ENCODE measurements around the gene CALR.
"Not testable (repeated sequence)": the region's sequence is repeated elsewhere in the genome, so short reads cannot be mapped to it uniquely, and the experiment has no call there.

CALR gene

DNA sequence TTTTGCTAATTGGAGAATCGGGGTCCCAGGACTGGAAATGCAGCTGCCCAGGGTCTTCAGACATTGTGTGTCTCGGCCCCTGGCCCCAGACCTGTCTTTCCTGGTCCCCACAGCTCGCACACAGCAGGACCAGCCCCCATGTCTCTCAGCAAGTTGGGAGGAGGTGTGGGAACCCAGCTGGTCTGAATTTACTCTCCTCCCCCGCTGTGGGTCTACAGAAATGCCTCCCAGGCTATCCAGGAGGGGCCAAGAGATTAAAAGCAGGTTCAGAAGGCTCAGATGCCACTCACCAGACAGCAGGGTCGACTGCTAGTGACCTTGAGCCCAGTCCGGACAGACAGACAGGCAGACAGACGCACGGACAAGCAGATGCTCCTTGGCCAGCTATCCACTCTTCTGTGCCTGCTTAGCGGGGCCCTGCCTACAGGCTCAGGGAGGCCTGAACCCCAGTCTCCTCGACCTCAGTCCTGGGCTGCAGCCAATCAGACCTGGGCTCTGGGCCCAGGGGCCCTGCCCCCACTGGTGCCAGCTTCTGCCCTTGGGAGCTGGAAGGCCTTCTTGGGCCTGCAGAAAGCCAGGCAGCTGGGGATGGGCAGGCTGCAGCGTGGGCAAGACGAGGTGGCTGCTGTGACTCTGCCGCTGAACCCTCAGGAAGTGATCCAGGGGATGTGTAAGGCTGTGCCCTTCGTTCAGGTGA is 31.0 kb downstream of the CALR start, which contains the start of gene DAND5:
TSS of gene DAND5 (plus strand) at position 285 of the 697 bp plus-strand sequence. CDS start at position 370, 85 bp downstream.
- no peak within 1 kb of the TSS for H3K27ac ChIP-seq
- TF ChIP-seq, protein P1, sequence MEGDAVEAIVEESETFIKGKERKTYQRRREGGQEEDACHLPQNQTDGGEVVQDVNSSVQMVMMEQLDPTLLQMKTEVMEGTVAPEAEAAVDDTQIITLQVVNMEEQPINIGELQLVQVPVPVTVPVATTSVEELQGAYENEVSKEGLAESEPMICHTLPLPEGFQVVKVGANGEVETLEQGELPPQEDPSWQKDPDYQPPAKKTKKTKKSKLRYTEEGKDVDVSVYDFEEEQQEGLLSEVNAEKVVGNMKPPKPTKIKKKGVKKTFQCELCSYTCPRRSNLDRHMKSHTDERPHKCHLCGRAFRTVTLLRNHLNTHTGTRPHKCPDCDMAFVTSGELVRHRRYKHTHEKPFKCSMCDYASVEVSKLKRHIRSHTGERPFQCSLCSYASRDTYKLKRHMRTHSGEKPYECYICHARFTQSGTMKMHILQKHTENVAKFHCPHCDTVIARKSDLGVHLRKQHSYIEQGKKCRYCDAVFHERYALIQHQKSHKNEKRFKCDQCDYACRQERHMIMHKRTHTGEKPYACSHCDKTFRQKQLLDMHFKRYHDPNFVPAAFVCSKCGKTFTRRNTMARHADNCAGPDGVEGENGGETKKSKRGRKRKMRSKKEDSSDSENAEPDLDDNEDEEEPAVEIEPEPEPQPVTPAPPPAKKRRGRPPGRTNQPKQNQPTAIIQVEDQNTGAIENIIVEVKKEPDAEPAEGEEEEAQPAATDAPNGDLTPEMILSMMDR (IDR thresholded peaks at IDR 0.05): no peak
- TF ChIP-seq ZFX (IDR thresholded peaks at IDR 0.05; ENCODE audit: borderline replicate concordance): no peak

DNA sequence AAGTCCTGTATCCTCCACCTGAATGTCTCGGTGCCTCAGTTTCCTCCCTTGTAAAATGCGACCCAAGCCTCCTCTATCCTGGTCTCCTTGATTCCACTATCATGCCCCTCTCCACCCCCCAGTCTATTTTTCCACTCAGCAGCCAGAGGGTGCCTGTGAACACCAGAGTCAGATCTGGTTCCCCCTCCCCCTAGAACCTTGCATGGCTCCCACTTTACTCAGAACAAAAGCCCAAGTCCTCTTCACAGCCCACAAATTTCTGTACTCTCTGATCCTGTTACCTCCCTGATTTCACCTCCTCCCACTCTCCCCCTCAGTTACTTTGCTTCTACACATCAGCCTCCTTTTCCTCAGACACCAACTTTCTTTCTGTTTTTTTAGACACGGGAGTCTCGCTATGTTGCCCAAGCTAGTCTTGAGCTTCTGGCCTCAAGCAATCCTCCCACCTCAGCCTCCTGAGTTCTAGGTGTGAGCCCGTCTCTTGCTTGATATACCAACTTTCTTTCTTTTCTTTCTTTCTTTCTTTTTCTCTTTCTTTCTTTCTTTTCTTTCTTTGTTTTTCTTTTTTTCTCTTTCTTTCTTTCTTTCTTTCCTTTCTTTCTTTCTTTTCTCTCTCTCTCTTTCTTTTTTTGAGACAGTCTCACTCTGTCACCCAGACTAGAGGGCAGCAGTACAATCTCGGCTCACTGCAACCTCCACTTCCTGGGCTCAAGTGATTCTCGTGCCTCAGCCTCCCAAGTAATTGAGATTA is 31.8 kb downstream of the CALR start:
- H3K27ac ChIP-seq: no peak overlapping the region
- TF ChIP-seq ZFX (IDR thresholded peaks at IDR 0.05; ENCODE audit: borderline replicate concordance): no peak
- TF ChIP-seq, protein P1 (IDR thresholded peaks at IDR 0.05): no peak

DNA sequence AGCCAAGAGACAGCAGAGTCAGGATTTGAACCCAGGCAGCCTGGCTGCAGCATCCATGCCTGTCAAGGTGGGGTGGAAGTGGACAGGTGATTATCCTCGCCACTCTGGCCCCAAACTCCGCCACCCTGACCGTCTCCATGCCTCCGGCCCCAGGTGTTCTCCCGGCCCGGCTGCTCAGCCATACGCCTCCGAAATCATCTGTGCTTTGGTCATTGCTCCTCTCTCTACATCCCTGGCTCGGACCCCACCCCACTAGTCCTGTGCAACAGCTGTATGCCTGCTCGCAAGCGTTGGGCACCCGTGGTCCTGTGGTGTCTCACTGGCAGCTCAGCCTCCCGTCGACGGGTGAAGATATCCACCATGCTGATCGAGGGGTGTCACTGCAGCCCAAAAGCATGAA is 34.8 kb downstream of the CALR start:
- no peak overlapping the region for H3K27ac ChIP-seq
- TF ChIP-seq ZFX (IDR thresholded peaks at IDR 0.05; ENCODE audit: borderline replicate concordance): no peak
- TF ChIP-seq, protein P1 (IDR thresholded peaks at IDR 0.05): no peak

DNA sequence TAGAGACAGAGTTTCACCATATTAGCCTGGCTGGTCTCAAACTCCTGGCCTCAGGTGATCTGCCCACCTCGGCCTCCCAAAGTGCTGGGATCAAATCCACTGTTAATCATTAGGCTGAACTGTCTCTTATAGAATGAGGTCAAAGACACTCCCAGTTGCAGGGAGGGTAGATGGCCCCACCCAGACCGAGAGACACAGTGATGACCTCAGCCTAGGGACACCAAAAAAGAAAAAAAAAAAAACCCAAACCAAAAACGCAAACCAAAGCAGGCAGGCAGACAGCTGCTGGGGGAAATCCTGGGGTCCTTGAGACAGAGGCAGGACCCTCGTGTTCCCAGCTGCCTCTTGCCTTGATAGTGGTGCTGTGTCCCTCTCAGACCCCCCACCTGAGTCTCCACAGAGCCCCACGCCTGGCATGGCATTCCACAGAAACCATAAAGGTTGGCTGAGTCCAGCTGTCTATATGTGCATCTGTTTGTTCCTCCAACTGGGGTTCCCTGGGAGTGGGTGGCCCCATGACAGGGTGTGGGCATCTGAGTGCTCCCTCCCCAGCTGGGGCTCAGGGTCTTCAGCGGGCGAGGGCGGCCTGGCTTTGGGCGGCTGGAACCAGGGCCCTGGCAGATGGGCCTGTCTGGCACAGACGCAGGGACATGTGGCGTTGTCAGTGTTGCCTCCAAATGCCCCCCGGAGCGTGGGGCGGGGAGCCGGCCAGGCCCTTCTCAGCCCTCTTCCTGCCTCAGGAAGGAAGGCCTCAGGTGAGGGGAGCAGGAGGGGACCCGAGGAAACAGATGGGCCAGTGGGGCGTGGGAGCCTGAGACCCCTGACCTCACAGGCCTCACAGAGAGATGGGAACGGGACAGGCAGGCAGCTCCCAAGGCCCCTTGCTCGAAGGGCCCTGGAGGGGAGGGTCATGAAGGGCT is 36.2 kb downstream of the CALR start:
- H3K27ac ChIP-seq: no peak overlapping the region

DNA sequence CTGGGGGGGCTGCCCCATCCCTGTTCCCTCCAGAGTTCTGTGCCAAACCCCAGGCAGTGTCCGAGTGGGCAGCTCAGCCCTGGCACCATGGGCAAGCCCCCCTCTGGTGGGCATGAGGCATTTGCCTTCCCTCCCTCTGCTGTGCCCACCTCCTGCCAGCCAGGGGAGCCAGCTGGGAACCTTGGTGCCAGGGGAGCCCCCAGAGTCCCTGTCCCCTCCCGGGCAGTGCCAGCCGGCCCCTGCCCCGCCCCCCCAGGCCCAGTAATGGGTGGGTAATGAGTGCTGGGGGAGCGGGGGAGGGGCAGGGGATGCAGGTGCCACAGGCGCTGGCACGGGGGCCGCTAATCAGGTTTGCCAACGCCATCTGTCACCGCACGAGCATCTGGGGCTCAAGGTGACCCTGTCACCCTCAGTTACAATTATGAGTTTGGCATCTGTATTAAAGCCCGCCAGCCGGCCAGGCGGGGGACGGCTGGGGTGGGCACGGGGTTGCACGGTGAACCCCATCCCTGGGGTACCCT is 36.9 kb downstream of the CALR start:
- no peak overlapping the region for H3K27ac ChIP-seq
- TF ChIP-seq, protein P1 (IDR thresholded peaks at IDR 0.05): no peak
- no peak for TF ChIP-seq ZFX (IDR thresholded peaks at IDR 0.05; ENCODE audit: borderline replicate concordance)

More for the DNA sequence above, 36.2 kb downstream of the CALR start:
- TF ChIP-seq, protein P1 (IDR thresholded peaks at IDR 0.05): no peak
- TF ChIP-seq ZFX (IDR thresholded peaks at IDR 0.05; ENCODE audit: borderline replicate concordance): no peak

DNA sequence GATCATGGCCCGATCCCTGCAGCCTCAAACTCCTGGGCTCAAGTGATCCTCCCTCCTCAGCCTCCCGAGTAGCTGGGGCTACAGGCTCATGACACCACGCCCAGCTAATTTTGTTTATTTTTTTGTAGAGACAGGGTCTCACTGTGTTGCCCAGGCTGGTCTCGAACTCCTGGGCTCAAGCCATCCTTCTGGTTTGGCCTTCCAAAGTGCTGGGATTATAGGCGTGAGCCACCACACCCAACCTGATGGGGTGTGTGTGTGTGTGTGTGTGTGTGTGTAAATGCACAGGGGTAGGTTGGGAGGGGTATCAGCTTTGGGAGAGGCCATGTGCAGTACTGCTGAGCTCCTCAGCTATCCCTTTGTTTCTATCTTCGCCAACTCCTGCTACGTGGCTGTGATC is 37.7 kb downstream of the CALR start:
- not testable (repeated sequence) for H3K27ac ChIP-seq

DNA sequence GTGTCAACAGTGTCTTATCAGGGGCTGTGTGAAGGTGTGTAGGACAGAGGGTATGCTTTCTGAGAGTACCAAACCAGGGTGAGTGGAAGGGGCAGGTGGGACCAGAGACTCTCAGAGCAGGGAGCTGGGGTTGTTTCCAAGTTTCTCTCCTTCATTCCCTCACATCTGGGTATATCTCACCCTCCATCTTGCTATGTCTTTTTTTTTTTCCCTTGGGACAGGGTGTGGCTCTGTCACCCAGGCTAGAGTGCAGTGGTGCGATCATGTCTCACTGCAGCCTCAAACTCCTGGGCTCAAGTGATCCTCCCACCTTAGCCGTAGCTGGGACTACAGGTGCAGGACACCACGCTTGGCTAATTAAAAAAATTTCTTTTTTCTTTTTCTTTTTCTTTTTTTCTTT is 41.6 kb downstream of the CALR start:
- H3K27ac ChIP-seq: no peak overlapping the region
- TF ChIP-seq, protein P1 (IDR thresholded peaks at IDR 0.05): no peak
- TF ChIP-seq ZFX (IDR thresholded peaks at IDR 0.05; ENCODE audit: borderline replicate concordance): no peak
